Ishikawa (cell line): Measurements from ENCODE around the gene RPGR.

Experiments used
- EGR1 ChIP-seq: IDR thresholded peaks from 2 replicates; pipeline ENCODE4 v1.6.1; 2012
- FOXM1 ChIP-seq: IDR thresholded peaks from 2 replicates; pipeline ENCODE4 v1.6.1; 2012; ENCODE audit warnings: low read depth, borderline replicate concordance
- RAD21 ChIP-seq: IDR thresholded peaks from 2 replicates; pipeline ENCODE4 v1.6.1; 2012; ENCODE audit warnings: low read depth
- TF ChIP-seq, protein P1 (sequence below): IDR thresholded peaks from 2 replicates; pipeline ENCODE4 v1.6.1; 2012

DNA sequence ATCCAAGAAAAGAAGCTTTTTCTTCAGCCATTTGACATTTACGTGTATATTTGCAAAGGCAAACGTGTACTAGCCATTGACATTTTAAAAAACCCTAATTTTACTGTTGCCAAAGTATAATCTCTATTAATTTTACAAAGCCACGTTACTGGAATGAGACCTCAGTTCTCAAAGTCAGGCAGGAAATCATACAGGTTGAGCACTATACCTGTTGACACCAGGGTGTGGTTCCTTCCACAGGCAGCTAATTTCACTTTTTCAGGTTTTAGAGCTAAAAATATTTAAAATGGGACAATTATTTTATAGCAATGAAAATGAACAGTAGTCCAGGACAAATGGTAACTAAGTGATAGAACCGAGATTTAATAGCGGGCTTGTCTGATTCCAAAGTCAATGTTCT, 6.5 kb downstream of the RPGR start:
- TF ChIP-seq FOXM1, result no peak
- TF ChIP-seq, protein P1, sequence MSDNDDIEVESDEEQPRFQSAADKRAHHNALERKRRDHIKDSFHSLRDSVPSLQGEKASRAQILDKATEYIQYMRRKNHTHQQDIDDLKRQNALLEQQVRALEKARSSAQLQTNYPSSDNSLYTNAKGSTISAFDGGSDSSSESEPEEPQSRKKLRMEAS, result no peak
- TF ChIP-seq RAD21, result no peak
- TF ChIP-seq EGR1, result no peak
